Astrocyte (in vitro differentiated cells and primary cell): Measurements from ENCODE around the gene MB.

Experiments used
- EZH2 ChIP-seq: IDR thresholded peaks from 2 replicates; pipeline ENCODE4 v1.6.1; 2012; ENCODE audit warnings: mild to moderate bottlenecking, low read length, inconsistent platforms; ENCODE audit not compliant: insufficient read depth
- TF ChIP-seq, protein P1 (sequence below): IDR thresholded peaks from 2 replicates; pipeline ENCODE4 v1.5.1; 2011; ENCODE audit warnings: low read depth, mild to moderate bottlenecking, inconsistent platforms, low read length, moderate library complexity; ENCODE audit not compliant: insufficient read depth

DNA sequence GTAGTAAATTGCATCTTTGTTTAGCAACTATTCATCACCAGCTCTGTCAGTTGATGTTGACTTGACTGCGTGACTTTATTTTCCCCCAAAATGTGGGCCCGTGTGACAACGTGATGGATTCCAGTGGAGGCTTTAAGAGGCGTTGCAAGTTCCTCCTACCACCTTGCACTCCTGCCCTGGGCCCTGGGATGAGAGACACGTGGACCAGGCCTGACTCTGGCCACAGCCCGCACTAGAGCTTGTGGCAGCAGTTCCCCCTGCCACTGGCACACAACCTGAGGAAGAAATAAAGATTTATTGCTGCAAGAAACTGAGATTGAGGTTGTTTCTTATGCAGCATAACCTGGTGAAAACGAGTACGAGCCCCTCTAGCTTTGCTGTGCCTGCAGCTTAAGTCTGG lies 44.6 kb downstream of the MB start:
- TF ChIP-seq, protein P1, sequence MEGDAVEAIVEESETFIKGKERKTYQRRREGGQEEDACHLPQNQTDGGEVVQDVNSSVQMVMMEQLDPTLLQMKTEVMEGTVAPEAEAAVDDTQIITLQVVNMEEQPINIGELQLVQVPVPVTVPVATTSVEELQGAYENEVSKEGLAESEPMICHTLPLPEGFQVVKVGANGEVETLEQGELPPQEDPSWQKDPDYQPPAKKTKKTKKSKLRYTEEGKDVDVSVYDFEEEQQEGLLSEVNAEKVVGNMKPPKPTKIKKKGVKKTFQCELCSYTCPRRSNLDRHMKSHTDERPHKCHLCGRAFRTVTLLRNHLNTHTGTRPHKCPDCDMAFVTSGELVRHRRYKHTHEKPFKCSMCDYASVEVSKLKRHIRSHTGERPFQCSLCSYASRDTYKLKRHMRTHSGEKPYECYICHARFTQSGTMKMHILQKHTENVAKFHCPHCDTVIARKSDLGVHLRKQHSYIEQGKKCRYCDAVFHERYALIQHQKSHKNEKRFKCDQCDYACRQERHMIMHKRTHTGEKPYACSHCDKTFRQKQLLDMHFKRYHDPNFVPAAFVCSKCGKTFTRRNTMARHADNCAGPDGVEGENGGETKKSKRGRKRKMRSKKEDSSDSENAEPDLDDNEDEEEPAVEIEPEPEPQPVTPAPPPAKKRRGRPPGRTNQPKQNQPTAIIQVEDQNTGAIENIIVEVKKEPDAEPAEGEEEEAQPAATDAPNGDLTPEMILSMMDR: no peak
- no peak for TF ChIP-seq EZH2
